HG03159 (cell line): ENCODE data around the gene KRTAP1-3.
"Not testable (repeated sequence)": the region's sequence is repeated elsewhere in the genome, so short reads cannot be mapped to it uniquely, and the experiment has no call there.

ENCODE experiments used
- ATAC-seq: cut with Tn5 transposase; IDR thresholded peaks from one replicate; pipeline ENCODE4 v1.9.1; 2021; ENCODE audit warnings: mild to moderate bottlenecking, moderate library complexity; ENCODE audit not compliant: unreplicated experiment

The KRTAP1-3 gene

DNA sequence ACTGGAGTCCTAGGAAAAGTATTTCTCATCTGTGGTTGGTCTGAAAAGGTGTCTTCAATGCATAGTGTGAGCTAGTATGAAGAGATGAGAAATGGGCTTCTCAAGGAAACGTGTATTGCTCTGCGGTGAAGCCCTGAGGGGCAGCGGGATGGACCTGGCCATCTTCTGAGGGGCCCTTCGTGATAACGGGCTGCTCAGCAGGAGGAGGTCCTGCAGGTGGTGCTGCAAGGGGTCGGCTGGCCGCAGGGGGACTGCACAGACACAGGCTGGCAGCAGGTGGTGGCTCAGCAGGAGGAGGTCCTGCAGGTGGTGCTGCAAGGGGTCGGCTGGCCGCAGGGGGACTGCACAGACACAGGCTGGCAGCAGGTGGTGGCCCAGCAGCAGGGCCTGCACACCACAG is 19.9 kb upstream of the KRTAP1-3 start:
- not testable (repeated sequence) for ATAC-seq

DNA sequence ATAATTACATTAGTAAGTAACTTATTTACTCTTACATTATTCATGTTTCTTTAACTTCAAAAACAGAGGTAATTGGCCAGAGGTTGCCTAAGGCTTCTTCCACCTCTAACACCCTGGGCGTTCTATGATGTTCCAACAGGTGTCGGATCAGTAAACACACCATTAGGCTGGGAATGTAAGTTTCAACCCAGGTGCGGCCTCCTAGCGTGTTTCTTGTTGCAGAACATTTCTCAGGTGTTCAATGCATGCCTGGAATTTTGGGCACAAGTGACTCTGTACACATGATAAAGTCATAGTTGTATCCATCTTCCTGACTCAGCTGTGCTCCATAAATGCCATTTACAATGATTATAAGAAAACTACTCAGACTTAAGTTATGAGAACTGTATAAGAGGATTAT is 19.4 kb upstream of the KRTAP1-3 start:
- no peak for ATAC-seq

GRCh38 chr17:41052566-41052965 is 17.9 kb upstream of the KRTAP1-3 start:
- ATAC-seq = no peak

GRCh38 chr17:41049110-41049509 is 14.4 kb upstream of the KRTAP1-3 start:
- ATAC-seq = no peak

- no peak for ATAC-seq
Observed at GRCh38 chr17:41048441-41048840, 13.8 kb upstream of the KRTAP1-3 start.

- not testable (repeated sequence) for ATAC-seq
Observed at GRCh38 chr17:41046735-41047465, 12.2 kb upstream of the KRTAP1-3 start, which contains the start of gene KRTAP2-1. Gene KRTAP2-1, minus strand, starts transcription at chr17:41047316. Its CDS starts 49 bp downstream, at chr17:41047267.

- ATAC-seq = no peak
Observed at GRCh38 chr17:41042953-41043352, 8.3 kb upstream of the KRTAP1-3 start.

DNA sequence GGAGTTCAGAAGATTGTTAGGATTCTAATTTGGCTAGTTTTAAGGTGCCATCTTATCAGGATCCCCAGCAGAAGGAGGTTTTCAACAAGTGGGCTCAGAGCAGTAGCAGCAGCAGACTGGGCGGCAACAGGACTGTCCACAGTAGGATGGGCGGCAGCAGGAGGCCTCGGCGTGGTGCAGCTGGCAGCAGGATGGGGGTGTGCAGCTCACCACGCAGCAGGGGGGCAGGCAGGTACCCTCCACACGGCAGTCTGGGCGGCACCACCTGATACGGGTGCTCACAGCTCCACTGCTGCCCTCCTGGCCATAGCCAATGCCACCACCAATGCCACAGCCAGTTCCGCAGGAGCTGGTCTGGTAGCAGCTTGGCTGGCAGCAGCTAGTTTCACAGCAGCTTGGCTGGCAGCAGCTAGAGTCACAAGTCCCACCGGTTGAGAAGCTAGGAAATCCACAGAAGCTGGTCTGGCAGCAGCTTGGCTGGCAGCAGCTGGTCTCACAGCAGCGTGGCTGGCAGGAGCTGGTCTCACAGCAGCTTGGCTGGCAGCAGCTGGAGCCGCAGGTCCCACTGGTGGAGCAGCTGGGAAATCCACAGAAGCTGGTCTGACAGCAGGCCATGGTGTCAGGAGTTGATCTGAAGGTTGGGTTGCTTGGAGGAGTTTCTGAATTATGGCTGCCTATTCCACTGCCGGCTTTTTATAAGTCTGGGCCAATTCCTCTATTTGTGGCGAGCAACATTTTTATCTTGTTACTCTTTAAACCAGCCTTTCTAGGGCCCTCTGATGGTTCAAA is 6.3 kb upstream of the KRTAP1-3 start, which contains the start of gene KRTAP1-1:
Gene KRTAP1-1, minus strand, starts transcription at position 668 of the 789 bp plus-strand sequence. Its CDS starts 53 bp downstream, at position 615.
- not testable (repeated sequence) for ATAC-seq

GRCh38 chr17:41037853-41038350 is 3.2 kb upstream of the KRTAP1-3 start:
- ATAC-seq = no peak

DNA sequence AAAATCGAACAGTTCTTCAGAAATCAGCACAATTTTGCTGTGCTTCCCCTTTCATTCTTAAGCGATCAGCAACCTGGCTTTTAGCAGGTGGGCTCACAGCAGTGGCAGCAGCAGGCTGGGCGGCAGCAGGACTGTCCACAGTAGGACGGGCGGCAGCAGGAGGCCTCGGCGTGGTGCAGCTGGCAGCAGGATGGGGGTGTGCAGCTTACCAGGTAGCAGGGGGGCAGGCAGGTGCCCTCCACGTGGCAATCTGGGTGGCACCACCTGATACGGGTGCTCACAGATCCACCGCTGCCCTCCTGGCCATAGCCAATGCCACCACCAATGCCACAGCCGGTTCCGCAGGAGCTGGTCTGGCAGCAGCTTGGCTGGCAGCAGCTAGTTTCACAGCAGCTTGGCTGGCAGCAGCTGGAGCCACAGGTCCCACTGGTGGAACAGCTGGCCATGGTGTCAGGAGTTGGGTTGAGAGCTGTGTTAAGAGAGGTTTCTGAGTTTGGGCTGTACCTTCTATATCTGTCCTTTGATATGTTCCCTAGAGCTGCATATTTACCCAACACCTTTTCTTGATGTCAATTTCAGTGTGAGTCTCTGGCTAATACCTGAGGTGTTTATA is 4.9 kb downstream of the KRTAP1-3 start, which contains the start of gene KRTAP1-4:
Gene KRTAP1-4, minus strand, starts transcription at position 563 of the 613 bp plus-strand sequence. Its CDS starts 117 bp downstream, at position 446.
- ATAC-seq = no peak

DNA sequence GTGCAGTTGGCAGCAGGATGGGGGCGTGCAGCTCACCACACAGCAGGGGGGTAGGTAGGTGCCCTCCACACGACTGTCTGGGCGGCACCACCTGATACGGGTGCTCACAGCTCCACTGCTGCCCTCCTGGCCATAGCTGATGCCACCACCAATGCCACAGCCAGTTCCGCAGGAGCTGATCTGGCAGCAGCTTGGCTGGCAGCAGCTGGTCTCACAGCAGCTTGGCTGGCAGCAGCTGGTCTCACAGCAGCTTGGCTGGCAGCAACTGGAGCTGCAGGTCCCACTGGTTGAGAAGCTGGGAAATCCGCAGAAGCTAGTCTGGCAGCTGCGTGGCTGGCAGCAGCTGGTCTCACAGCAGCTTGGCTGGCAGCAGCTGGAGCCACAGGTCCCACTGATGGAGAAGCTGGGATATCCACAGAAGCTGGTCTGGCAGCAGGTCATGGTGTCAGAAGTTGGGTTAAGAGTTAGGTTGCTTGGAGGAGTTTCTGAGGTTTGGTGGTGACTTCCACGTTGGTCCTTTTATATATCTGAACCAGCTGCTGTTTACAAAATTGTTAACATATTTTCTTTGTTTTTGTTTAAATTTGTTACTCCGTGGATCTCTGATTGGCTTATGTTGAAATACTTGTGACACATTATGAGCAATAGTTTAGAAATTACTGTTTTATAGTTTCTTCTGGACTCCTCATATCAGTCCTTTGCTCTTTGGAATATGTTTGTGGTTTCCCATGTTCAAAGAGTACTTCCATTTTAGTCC is 7.8 kb downstream of the KRTAP1-3 start, which contains the start of gene KRTAP1-5:
Gene KRTAP1-5, minus strand, starts transcription at position 494 of the 757 bp plus-strand sequence. Its CDS starts 53 bp downstream, at position 441.
- no peak for ATAC-seq

DNA sequence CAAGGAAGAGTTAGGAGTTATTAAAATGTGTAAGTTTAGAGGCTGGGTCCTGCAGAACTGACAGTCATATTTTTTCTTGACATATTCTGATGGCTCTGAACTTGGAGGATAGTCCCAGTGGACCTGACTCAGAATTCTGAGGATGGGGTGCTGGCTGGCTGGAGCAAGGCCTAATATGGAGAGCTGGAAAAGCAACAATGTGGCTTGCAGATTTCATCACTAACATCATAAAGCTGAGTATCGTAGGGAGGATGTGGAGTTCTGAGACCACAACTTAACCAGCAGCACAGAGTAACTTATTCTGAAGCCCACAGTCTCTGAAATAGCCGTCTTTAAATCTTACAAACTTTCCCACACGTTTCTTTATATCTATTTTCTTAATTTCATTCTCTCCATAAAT is 10.0 kb downstream of the KRTAP1-3 start:
- no peak for ATAC-seq

DNA sequence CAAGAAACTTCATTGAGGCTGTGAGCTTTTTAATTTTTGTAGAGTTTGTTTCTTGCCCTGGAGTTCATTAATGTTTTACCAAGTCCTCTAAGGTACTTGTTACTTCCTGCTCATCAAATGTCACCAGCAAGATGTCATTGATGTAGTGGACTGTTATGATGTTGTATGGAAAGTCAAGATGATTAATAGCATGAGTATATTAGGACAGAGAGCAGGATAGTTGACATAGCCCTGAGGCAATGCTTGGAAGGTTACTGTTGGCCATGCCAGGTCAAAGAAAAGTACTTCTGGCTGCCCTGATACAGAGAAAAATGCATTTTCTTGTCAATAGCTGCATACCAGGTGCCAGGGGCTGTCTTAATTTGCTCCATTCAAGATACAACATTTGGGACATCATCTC is 14.3 kb downstream of the KRTAP1-3 start:
- no peak for ATAC-seq

DNA sequence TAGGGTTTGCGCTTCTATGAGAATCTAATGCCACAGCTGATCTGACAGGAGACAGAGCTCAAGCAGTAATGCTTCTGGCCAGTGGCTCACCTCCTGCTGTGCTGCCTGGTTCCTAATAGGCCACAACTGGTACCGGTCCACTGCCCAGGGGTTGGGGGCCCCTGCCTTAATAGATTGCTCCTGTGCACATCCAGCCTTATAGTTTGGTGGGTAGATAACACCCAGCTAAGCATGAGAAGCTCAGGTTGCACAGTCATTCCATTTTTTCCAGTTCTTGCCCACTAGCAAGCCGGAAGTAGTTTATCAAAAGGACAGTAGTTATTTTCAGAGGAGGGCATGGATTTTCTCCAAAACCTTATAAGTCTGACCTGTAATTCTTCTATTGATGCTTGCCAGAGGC is 15.3 kb downstream of the KRTAP1-3 start:
- no peak for ATAC-seq

- no peak for ATAC-seq
Observed at GRCh38 chr17:41018541-41018940, 16.1 kb downstream of the KRTAP1-3 start.

- ATAC-seq = no peak
Observed at GRCh38 chr17:41016578-41017215, 18.0 kb downstream of the KRTAP1-3 start.

GRCh38 chr17:41015454-41015853 is 19.2 kb downstream of the KRTAP1-3 start:
- no peak for ATAC-seq

GRCh38 chr17:41013606-41014005 is 21.1 kb downstream of the KRTAP1-3 start:
- ATAC-seq = no peak

DNA sequence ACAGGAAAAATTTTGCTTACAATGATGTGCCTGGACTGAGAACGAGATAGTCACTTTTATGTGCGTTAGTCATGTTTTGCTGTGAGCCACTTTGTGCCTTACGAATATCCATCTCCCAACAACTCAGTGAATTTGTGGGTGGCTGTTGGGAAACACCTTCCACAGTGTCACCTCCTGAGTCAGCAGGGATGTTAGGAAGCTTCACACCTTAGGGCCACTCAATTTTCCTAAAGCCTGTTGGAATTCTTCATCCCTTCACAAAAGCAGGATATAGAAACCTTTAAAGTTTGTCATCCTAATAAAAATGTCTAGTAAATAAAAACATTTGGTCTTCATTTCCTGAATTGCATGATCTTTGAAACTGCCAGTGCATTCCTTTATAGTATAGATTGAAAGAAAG is 21.5 kb downstream of the KRTAP1-3 start:
- ATAC-seq = no peak
